GM12801 (cell line): ENCODE results near the gene ZNF697.

Source experiments
- TF ChIP-seq, protein P1 (sequence below): IDR thresholded peaks from one replicate; pipeline ENCODE4 v1.5.1; 2011; ENCODE audit warnings: control low read depth; ENCODE audit not compliant: insufficient read length; ENCODE audit errors: extremely low read depth

Gene ZNF697

DNA sequence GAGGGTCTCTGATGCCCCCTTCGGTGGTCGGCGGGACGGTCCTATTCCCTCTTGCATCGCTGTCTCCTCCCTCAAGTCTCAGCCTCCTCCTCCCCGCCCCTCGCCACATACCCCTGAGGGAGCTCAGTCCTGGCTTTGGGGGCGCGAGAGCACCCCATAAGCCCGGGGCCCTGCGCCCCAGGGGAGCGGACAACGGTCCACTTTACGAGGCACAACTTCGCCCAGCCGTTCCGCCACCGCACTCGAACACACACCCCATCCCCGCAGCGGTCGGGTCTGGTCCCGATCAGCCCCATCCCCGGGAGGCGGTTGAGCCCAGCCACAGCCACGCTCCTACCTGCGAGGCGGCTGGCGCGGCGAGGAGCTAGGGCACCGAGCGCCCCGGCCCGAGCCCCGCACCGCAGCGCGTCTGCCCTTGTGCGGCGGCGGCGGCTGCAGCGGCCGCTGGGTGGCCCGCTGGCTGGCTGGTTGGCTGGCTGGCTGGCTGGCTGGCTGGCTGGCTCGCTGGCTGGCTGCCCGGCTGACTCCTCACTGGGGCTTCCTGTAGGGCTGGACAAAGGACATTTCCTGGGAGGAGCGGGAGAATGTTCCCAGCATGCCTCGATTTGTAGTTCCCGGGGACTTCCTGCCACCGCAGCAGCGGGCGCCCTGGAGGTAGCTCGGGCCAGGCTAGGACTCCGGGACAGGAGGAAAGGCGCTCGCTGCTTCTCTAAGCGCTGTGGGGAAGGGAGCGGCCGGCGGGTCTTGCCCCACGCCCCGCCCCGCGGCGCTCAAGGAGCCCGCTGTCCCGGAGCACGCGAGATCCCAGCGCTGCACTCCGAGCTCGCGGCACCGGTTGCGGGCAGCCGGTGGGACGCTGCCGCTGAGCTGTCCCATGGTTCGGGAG lies at the start of gene ZNF697:
ZNF697 (minus strand) TSS at position 533 of the 886 bp plus-strand sequence. CDS start 22,166 bp downstream, outside the sequence.
- TF ChIP-seq, protein P1, sequence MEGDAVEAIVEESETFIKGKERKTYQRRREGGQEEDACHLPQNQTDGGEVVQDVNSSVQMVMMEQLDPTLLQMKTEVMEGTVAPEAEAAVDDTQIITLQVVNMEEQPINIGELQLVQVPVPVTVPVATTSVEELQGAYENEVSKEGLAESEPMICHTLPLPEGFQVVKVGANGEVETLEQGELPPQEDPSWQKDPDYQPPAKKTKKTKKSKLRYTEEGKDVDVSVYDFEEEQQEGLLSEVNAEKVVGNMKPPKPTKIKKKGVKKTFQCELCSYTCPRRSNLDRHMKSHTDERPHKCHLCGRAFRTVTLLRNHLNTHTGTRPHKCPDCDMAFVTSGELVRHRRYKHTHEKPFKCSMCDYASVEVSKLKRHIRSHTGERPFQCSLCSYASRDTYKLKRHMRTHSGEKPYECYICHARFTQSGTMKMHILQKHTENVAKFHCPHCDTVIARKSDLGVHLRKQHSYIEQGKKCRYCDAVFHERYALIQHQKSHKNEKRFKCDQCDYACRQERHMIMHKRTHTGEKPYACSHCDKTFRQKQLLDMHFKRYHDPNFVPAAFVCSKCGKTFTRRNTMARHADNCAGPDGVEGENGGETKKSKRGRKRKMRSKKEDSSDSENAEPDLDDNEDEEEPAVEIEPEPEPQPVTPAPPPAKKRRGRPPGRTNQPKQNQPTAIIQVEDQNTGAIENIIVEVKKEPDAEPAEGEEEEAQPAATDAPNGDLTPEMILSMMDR, result no peak

DNA sequence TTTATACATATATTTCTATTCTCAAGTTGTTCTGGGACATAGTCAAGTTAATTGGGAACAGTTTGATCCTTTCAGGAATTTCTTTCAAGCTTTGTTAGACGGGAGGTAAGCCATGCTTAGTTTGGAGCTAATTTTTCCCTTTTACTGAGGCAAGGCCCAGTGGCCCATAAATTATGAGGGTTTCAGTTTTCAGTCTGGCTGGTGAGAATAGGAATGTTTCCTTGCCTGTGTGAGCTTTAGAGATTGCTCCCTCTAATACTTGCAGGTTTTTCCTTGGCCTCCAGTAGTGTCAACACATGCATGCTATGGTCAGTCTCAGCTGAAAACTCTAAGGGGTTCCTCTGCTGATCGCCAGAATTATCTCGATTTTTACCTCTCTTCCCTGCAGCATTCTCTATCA lies 49.5 kb upstream of the ZNF697 start:
- TF ChIP-seq, protein P1, result no peak

DNA sequence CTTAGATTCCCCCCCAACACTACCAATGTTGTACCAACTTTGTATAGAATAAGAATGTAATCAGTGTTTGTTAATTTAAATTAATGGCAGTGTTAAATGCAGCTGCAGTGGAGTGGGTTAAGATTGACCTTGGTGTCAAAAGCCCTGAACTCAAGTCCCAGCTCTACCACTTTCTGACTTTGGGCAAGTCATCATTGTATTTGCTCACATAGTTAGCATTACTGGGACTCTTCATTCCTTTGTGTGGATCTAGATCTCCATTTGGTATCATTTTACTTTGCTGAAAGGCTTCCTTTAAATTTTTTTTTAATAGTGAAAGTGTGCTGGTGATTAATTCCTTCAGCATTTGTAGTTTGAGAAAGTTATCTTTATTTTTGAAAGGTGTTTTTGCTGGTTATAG lies 41.4 kb upstream of the ZNF697 start:
- TF ChIP-seq, protein P1, result no peak

DNA sequence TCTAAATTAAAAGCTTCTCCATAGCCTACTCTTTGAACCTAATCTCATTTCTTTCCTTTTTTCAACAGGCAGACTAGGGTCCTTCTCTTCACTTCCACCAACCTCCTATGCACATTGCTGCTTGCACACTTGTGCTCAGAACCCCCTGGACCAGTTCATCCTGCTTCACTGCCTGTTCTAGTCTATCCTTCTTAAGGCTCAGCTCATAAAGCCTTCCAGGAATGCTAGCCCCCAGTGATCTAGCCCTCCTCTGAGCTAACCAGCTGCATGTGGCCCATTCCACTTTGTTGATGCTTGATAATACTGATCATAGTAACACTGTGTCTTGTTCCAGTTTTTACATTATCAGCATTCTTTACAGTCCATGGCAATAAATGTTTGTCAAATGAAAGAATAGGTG lies 40.7 kb upstream of the ZNF697 start:
- TF ChIP-seq, protein P1, result no peak

DNA sequence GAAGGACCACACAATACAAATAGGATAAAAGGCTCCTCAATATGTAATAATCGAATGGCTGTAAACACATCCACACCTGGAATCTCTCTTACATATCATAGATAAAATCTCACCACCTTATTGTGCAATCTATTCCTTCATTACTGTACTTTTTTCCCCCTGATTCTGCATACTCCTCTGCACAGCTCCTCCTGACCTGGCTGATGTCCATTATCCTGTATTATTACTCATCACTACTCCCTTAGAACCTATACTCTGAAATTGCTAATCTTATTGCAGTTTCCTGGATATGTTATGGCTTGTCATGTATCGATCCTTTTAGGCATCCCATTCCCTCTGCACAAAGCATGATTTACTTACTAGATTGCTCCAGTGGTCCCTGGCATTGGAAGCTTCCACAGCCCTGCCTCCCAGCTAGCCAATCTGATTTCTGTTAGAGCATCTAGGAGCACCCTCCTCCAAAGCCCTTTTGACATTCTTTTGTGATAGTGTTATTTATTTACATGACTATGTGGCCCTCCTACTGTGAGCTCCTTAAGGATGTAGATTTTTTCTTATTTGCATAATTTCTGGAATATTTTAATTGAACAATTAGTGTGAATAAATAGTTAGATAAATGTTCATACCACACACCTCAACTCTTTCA lies 39.5 kb upstream of the ZNF697 start:
- TF ChIP-seq, protein P1, result no peak

DNA sequence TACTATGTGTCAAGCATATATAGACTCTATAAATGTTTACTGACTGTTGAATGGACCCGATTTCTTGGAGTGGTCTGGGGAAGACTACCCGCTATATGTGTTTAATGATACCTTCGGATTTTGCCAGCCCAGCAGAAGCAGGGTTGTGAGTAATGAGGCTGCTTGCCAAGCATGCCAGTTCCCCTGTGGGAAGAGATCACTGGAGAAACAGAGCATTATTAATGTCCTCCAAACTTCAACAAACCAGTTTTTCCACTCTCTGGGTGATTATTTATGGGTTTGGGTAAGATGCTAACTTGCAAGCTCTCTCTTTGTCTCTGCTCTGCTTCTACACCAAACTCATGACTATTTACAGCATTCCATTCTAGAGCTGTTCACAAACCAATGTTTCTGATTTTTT lies 38.6 kb upstream of the ZNF697 start:
- TF ChIP-seq, protein P1, result no peak

DNA sequence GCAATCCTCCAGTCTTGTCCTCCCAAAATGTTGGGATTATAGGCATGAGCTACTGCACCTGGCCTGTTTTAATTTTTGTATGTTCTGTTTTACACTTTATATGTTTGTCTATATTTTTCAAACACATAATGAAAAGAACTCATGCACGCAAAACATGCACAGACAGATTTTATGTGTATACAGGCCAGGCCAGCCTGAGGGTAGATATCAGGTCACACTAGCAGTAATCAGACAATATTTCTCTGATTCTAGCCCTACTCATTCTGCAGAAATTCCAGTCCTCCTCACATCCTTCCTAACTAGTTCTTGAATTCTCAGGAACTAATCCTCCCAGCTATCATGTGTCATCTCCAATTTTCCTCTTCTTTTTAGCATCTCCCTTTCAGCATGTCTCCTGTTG lies 35.8 kb upstream of the ZNF697 start:
- TF ChIP-seq, protein P1, result no peak
